GM18520 (cell line): ENCODE data around the gene ACTR6.
"Not testable (repeated sequence)": the region's sequence is repeated elsewhere in the genome, so short reads cannot be mapped to it uniquely, and the experiment has no call there.

ENCODE experiments used
- ATAC-seq: cut with Tn5 transposase; IDR thresholded peaks from one replicate; pipeline ENCODE4 v1.9.1; 2021; ENCODE audit not compliant: unreplicated experiment

ACTR6 gene

GRCh38 chr12:100219328-100220109, 18.9 kb downstream of the ACTR6 start:
- ATAC-seq: no peak

- ATAC-seq: no peak
These were observed 20.9 kb downstream of the ACTR6 start for GRCh38 chr12:100221523-100221922.

- not testable (repeated sequence) for ATAC-seq
These were observed 21.6 kb downstream of the ACTR6 start for GRCh38 chr12:100222173-100222572.

GRCh38 chr12:100225491-100225890, 24.9 kb downstream of the ACTR6 start:
- no peak for ATAC-seq

- no peak for ATAC-seq
These were observed 28.5 kb downstream of the ACTR6 start for GRCh38 chr12:100229036-100229635.

- ATAC-seq: no peak
These were observed 29.3 kb downstream of the ACTR6 start for GRCh38 chr12:100229876-100230275.

- ATAC-seq: not testable (repeated sequence)
These were observed 31.3 kb downstream of the ACTR6 start for GRCh38 chr12:100231873-100232272.

GRCh38 chr12:100234166-100234565, 33.6 kb downstream of the ACTR6 start:
- ATAC-seq: no peak

GRCh38 chr12:100234591-100235304, 34.1 kb downstream of the ACTR6 start:
- ATAC-seq: no peak

- no peak for ATAC-seq
These were observed 38.2 kb downstream of the ACTR6 start for GRCh38 chr12:100238801-100239200.

GRCh38 chr12:100239589-100239988, 39.0 kb downstream of the ACTR6 start:
- ATAC-seq: no peak

- ATAC-seq: no peak
These were observed 42.5 kb downstream of the ACTR6 start for GRCh38 chr12:100243137-100243536.

GRCh38 chr12:100247765-100248164, 47.1 kb downstream of the ACTR6 start:
- ATAC-seq: no peak

- ATAC-seq: no peak
These were observed 48.3 kb downstream of the ACTR6 start for GRCh38 chr12:100248886-100249285.

GRCh38 chr12:100249941-100250340, 49.3 kb downstream of the ACTR6 start:
- ATAC-seq: no peak

- no peak for ATAC-seq
These were observed 51.3 kb downstream of the ACTR6 start for GRCh38 chr12:100251917-100252316.

GRCh38 chr12:100253437-100253836, 52.8 kb downstream of the ACTR6 start:
- no peak for ATAC-seq

- ATAC-seq: no peak
These were observed 54.3 kb downstream of the ACTR6 start for GRCh38 chr12:100254876-100255275.

- ATAC-seq: no peak
These were observed 57.5 kb downstream of the ACTR6 start for GRCh38 chr12:100258127-100258526.

GRCh38 chr12:100263131-100263530, 62.5 kb downstream of the ACTR6 start:
- ATAC-seq: no peak

- ATAC-seq: not testable (repeated sequence)
These were observed 64.5 kb downstream of the ACTR6 start for GRCh38 chr12:100265107-100265506.
